GM23248 (cell line): ENCODE data around the gene ACTL6A. TPM values are rescaled to one million over a fixed set of nuclear protein-coding genes. Genes with fewer than 3 reads are reported as not detected.

ENCODE experiments used
- DNase-seq: peaks from one replicate; pipeline ENCODE4 v3.0.0-alpha.2; 2015
- H2AFZ ChIP-seq: fragments of 200-600 bp; sonication (generic); 2 replicates; pipeline ENCODE4 v1.6.1; 2016; ENCODE audit warnings: antibody characterized with exemption
- H3F3A ChIP-seq: fragments of 200-600 bp; sonication (generic); 2 replicates; pipeline ENCODE4 v1.6.1; 2016; ENCODE audit warnings: mild to moderate bottlenecking, antibody characterized with exemption, mixed run types; ENCODE audit not compliant: insufficient read depth
- H3K27ac ChIP-seq: fragments of 200-600 bp; sonication (generic); 2 replicates; pipeline ENCODE4 v1.5.1; 2016; ENCODE audit warnings: mild to moderate bottlenecking
- H3K27me3 ChIP-seq: fragments of 200-600 bp; sonication (generic); replicated peaks from 2 replicates; pipeline ENCODE4 v1.6.1; 2016; ENCODE audit warnings: mild to moderate bottlenecking; ENCODE audit not compliant: insufficient read depth
- H3K36me3 ChIP-seq: fragments of 200-600 bp; sonication (generic); 2 replicates; pipeline ENCODE4 v1.6.1; 2016; ENCODE audit warnings: low read depth, mild to moderate bottlenecking
- H3K4me1 ChIP-seq: fragments of 200-600 bp; sonication (generic); 2 replicates; pipeline ENCODE4 v1.6.1; 2016; ENCODE audit warnings: mild to moderate bottlenecking; ENCODE audit not compliant: insufficient read depth
- H3K4me2 ChIP-seq: fragments of 200-600 bp; sonication (generic); one replicate; pipeline ENCODE4 v1.6.1; 2016; ENCODE audit warnings: mild to moderate bottlenecking; ENCODE audit not compliant: unreplicated experiment
- H3K4me3 ChIP-seq: fragments of 200-600 bp; sonication (generic); 2 replicates; pipeline ENCODE4 v1.5.1; 2016; ENCODE audit warnings: mild to moderate bottlenecking
- H3K79me2 ChIP-seq: fragments of 200-600 bp; sonication (generic); 2 replicates; pipeline ENCODE4 v1.6.1; 2016; ENCODE audit warnings: mild to moderate bottlenecking; ENCODE audit not compliant: insufficient read depth
- H3K9ac ChIP-seq: fragments of 200-600 bp; sonication (generic); 2 replicates; pipeline ENCODE4 v1.6.1; 2016; ENCODE audit warnings: mild to moderate bottlenecking
- H3K9me2 ChIP-seq: fragments of 200-600 bp; sonication (generic); 2 replicates; pipeline ENCODE4 v1.6.1; 2016; ENCODE audit warnings: mixed run types, mild to moderate bottlenecking, moderate library complexity; ENCODE audit not compliant: insufficient read depth
- H3K9me3 ChIP-seq: fragments of 200-600 bp; sonication (generic); one replicate; pipeline ENCODE4 v1.6.1; 2017; ENCODE audit warnings: low read depth
- H4K20me1 ChIP-seq: fragments of 200-600 bp; sonication (generic); 2 replicates; pipeline ENCODE4 v1.6.0; 2016; ENCODE audit not compliant: insufficient read depth
- EZH2 ChIP-seq: fragments of 200-600 bp; sonication (generic); IDR thresholded peaks from 2 replicates; pipeline ENCODE4 v1.6.1; 2018; ENCODE audit warnings: antibody characterized with exemption, mild to moderate bottlenecking; ENCODE audit not compliant: insufficient read depth, poor library complexity, severe bottlenecking
- EZH2phosphoT487 ChIP-seq: fragments of 200-600 bp; sonication (generic); IDR thresholded peaks from 2 replicates; pipeline ENCODE4 v1.6.1; 2018; ENCODE audit warnings: antibody characterized with exemption, moderate library complexity, mild to moderate bottlenecking, low read depth; ENCODE audit not compliant: insufficient read depth
- WGBS, 2 experiments: methylation state at CpG; one replicate each; pipeline ENCODE4 v1.1.6; 2015 to 2017; ENCODE audit warnings: low lambda C conversion rate in 2 of 2, low coverage in 1 of 2; ENCODE audit errors: missing lambda C conversion rate in 2 of 2; 5-methylcytosine and 5-hydroxymethylcytosine counted together
- in situ Hi-C: fragments of 300-500 bp; cut with MboI; formaldehyde crosslinking; loops from 2 replicates; pipeline ENCODE4 v1.15.0; 2020
- polyA plus RNA-seq: library from polyadenylated mRNA; unstranded; fragments of >200 nt; fragmentation: Nextera tagmentation; extraction: Ambion mirVana; gene quantifications from 2 replicates; pipeline ENCODE4 v1.2.1, GENCODE V29; 2016
- total RNA-seq: library from RNA; depleted of rRNA; stranded (reverse); fragments of >200 nt; shearing (Covaris generic); gene quantifications from 2 replicates; pipeline ENCODE4 v1.2.3, GENCODE V29; 2014

Gene ACTL6A
- total and polyA plus RNA-seq, 2 experiments from 2014 or later = 82.9 to 98.6 TPM

DNA sequence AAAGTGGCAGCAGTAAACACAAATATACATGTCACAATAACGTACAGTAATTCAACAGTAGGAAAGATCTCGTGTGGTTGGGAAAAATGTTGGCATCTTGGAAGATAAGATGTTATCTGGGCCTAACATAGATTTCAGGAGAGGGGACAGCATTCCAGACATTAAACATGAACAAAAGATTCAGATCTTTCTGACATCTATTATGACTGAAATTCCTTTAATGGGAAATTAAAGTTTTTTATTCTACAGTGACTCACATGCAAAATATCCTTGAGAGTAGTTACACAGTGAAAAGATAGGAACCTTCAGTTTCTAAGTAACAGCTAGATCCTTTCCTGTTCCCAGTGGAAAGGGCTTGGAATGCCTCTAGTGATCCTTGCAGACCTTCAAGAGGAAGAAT lies 51.1 kb downstream of the ACTL6A start:
- no peak overlapping the region for H3K4me3 ChIP-seq
- no peaks in the 10 kb centered on the region for H4K20me1 ChIP-seq
- peaks cover 19% of the 10 kb centered on the region for H3F3A ChIP-seq
- no peak for TF ChIP-seq EZH2
- no peak for TF ChIP-seq EZH2phosphoT487
- peaks cover 17% of the 10 kb centered on the region for H3K4me1 ChIP-seq
- H3K9me2 ChIP-seq = no peaks in the 10 kb centered on the region
- H3K36me3 ChIP-seq = peaks cover 16% of the 10 kb centered on the region
- in situ Hi-C loops = no loop called here
- H3K27ac ChIP-seq = peak overlapping the region; percentile 44
- no peaks in the 10 kb centered on the region for H3K9me3 ChIP-seq
- peak overlapping the region; percentile 49 for H3K4me2 ChIP-seq
- H3K79me2 ChIP-seq = peaks cover 43% of the 10 kb centered on the region
- H3K9ac ChIP-seq = peak overlapping the region; percentile 37; the same call in 1 of the 2 replicates
- 35 to 50% methylated on average over 2 of the region's 2 CpGs for WGBS, 2 experiments
- H2AFZ ChIP-seq = peak overlapping the region; percentile 49; the same call in 1 of the 2 replicates
- no peaks in the 10 kb centered on the region for H3K27me3 ChIP-seq
- DNase-seq = peak; percentile 53

DNA sequence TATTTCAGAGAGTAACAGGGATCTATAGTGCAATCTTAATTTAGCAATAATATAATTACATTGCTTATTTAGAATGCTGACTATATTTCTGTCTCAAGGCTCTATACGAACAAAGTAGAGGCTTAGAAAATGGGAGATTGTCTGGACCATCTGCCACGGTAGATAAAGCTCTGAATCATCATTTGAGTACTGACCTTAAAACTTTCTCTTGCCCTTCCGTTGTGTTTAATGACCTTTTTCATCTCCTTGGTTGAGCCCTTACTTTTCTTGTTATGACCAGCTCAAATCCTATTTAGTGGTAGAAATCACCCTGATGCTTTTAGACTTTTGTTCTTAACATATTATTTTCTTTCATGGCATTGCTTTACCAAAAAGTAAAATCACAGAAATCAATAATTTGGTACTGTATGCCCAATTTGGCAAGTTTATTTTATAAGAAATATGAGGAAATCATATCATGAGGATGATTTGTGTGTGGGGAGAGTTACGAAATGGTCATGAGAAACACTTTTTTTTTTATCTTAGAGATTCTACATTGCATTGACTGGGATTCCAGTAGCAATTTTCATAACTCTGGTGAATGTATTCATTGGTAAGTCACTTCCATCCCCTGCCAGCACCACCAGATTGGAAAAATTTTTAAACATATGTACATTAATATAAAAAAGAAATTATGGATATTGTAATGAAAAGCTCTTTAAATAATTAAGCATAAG lies 52.9 kb downstream of the ACTL6A start:
- H4K20me1 ChIP-seq = no peaks in the 10 kb centered on the region
- peaks cover 19% of the 10 kb centered on the region for H3F3A ChIP-seq
- H3K27ac ChIP-seq = no peak overlapping the region
- 81 to 83% methylated on average over 4 of the region's 4 CpGs for WGBS, 2 experiments
- no peak for DNase-seq
- H3K4me1 ChIP-seq = peaks cover 17% of the 10 kb centered on the region
- H3K9me3 ChIP-seq = no peaks in the 10 kb centered on the region
- H3K4me3 ChIP-seq = no peak overlapping the region
- TF ChIP-seq EZH2 = no peak
- no peak for TF ChIP-seq EZH2phosphoT487
- no peaks in the 10 kb centered on the region for H3K27me3 ChIP-seq
- no peaks in the 10 kb centered on the region for H3K9me2 ChIP-seq
- H3K79me2 ChIP-seq = peaks cover 25% of the 10 kb centered on the region
- no peak overlapping the region for H2AFZ ChIP-seq
- H3K9ac ChIP-seq = no peak overlapping the region
- no peak overlapping the region for H3K4me2 ChIP-seq
- H3K36me3 ChIP-seq = peaks cover 18% of the 10 kb centered on the region
- in situ Hi-C loops = no loop called here

DNA sequence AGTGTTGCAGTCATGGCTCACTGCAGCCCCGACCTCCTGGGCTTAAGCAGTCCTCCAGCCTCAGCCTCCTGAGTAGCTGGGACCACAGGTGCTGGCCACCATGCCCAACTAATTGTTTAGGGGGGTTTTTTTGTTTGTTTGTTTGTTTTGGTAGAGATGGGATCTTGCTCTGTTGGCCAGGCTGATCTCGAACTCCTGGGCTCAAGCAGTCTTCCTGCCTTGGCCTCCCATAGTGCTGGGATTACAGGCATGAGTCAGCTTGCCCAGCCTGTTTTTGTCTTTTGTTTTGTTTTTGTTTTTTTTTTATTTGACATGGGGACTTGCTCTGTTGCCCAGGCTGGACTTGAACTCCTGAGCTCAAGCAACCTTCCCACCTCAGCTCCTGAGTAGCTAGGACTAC lies 59.3 kb downstream of the ACTL6A start:
- no peaks in the 10 kb centered on the region for H3F3A ChIP-seq
- H3K4me3 ChIP-seq = no peak overlapping the region
- in situ Hi-C loops = no loop called here
- H3K36me3 ChIP-seq = peaks cover 33% of the 10 kb centered on the region
- no peaks in the 10 kb centered on the region for H4K20me1 ChIP-seq
- no peak for DNase-seq
- H2AFZ ChIP-seq = no peak overlapping the region
- TF ChIP-seq EZH2phosphoT487 = no peak
- TF ChIP-seq EZH2 = no peak
- H3K4me2 ChIP-seq = no peak overlapping the region
- H3K27ac ChIP-seq = no peak overlapping the region
- 0 out of 2 replicates have a peak, but pooled peaks cover 4% of the 10 kb centered on the region for H3K4me1 ChIP-seq
- 96 to 98% methylated on average over 2 of the region's 2 CpGs for WGBS, 2 experiments
- no peaks in the 10 kb centered on the region for H3K9me2 ChIP-seq
- no peaks in the 10 kb centered on the region; the same call in 1 of the 2 replicates for H3K79me2 ChIP-seq
- H3K9ac ChIP-seq = no peak overlapping the region
- H3K27me3 ChIP-seq = no peaks in the 10 kb centered on the region
- no peaks in the 10 kb centered on the region for H3K9me3 ChIP-seq

DNA sequence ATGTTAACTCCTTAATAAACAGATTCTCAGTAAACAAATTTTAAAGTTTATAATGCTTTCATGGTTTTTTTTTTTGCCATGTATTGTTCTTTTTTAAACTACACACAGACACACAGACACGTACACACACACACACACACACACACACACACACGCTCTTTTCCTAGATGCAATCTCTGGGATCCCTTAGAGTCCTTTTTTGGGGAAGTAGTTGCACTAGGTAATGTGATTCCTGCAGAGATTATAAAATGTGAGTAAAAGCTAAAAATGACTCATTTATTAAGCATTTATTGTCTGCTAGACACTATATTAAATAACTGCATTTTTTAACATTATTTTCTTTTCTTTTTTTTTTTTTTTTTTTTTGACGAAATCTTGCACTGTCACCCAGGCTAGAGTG lies 61.7 kb downstream of the ACTL6A start:
- H2AFZ ChIP-seq = no peak overlapping the region
- in situ Hi-C loops = no loop called here
- no peak overlapping the region for H3K4me3 ChIP-seq
- no peaks in the 10 kb centered on the region for H3F3A ChIP-seq
- no peaks in the 10 kb centered on the region for H3K27me3 ChIP-seq
- peaks cover 17% of the 10 kb centered on the region for H3K36me3 ChIP-seq
- H3K9ac ChIP-seq = no peak overlapping the region
- no peaks in the 10 kb centered on the region for H3K79me2 ChIP-seq
- no peak overlapping the region for H3K27ac ChIP-seq
- H3K4me1 ChIP-seq = 0 out of 2 replicates have a peak, but pooled peaks cover 4% of the 10 kb centered on the region
- 75 to 77% methylated on average over 3 of the region's 3 CpGs for WGBS, 2 experiments
- no peaks in the 10 kb centered on the region for H4K20me1 ChIP-seq
- H3K4me2 ChIP-seq = no peak overlapping the region
- TF ChIP-seq EZH2phosphoT487 (no peak), EZH2 (no peak)
- H3K9me2 ChIP-seq = no peaks in the 10 kb centered on the region
- no peaks in the 10 kb centered on the region for H3K9me3 ChIP-seq
- DNase-seq = peak; percentile 19
